AG04449 (cell line): ENCODE measurements around the gene MAB21L3.

ENCODE experiments used
- CTCF ChIA-PET: fragments of 350-600 bp; formaldehyde crosslinking; extraction: SDS; loops from one replicate; lab custom pipeline; 2021; ENCODE audit warnings: antibody characterized with exemption; lab: Yijun Ruan, JAX
- POLR2A ChIA-PET: fragments of 400-600, 350-600 bp; formaldehyde crosslinking; extraction: SDS; loops from one replicate; lab custom pipeline; 2020; ENCODE audit warnings: antibody characterized with exemption, inconsistent platforms; lab: Yijun Ruan, JAX
- DNase-seq: peaks from one replicate; pipeline ENCODE4 v3.0.0-alpha.2; 2010; ENCODE audit warnings: low read depth, low spot score
- H3K4me3 ChIP-seq: 2 replicates; pipeline ENCODE4 v1.5.1; 2011; ENCODE audit warnings: low read depth, mild to moderate bottlenecking, control low read depth, low read length
- CTCF ChIP-seq: IDR thresholded peaks from one replicate; pipeline ENCODE4 v1.5.1; 2011; ENCODE audit warnings: mild to moderate bottlenecking, moderate library complexity, low read length, control low read depth, inconsistent platforms; ENCODE audit not compliant: insufficient read depth; ENCODE audit errors: missing control alignments

Gene MAB21L3

GRCh38 chr1:116092752-116093489, 18.3 kb upstream of the MAB21L3 start:
- no peak for TF ChIP-seq CTCF
- POLR2A ChIA-PET: no interaction called here
- CTCF ChIA-PET: no interaction called here
- no peak overlapping the region for H3K4me3 ChIP-seq
- no peak for DNase-seq

GRCh38 chr1:116095027-116095426, 16.2 kb upstream of the MAB21L3 start:
- ChIA-PET POLR2A (no interaction called here), CTCF (no interaction called here)
- H3K4me3 ChIP-seq: no peak overlapping the region
- no peak for DNase-seq
- TF ChIP-seq CTCF: no peak

GRCh38 chr1:116096013-116096618, 15.1 kb upstream of the MAB21L3 start:
- TF ChIP-seq CTCF: no peak
- no peak overlapping the region for H3K4me3 ChIP-seq
- CTCF ChIA-PET: interaction anchor here (1.2 to 1.4 kb wide), 2 partner anchors 56 to 403 kb away, joined by 3 read pairs; no protein-coding TSS in a partner anchor
- DNase-seq: no peak
- POLR2A ChIA-PET: no interaction called here

- ChIA-PET CTCF (interaction anchor here (1.4 kb wide), 1 partner anchor 55 kb away, joined by 3 read pairs; no protein-coding TSS in a partner anchor), POLR2A (no interaction called here)
- DNase-seq: no peak
- no peak for TF ChIP-seq CTCF
- no peak overlapping the region for H3K4me3 ChIP-seq
Observed at GRCh38 chr1:116097626-116098025, 13.6 kb upstream of the MAB21L3 start.

- ChIA-PET CTCF (no interaction called here), POLR2A (no interaction called here)
- no peak for DNase-seq
- no peak overlapping the region for H3K4me3 ChIP-seq
- no peak for TF ChIP-seq CTCF
Observed at GRCh38 chr1:116099379-116099778, 11.8 kb upstream of the MAB21L3 start.

- no peak for TF ChIP-seq CTCF
- CTCF ChIA-PET: no interaction called here
- DNase-seq: no peak
Observed at GRCh38 chr1:116099919-116100318, 11.3 kb upstream of the MAB21L3 start.

More at GRCh38 chr1:116099919-116100318, 11.3 kb upstream of the MAB21L3 start:
- no peak overlapping the region for H3K4me3 ChIP-seq
- POLR2A ChIA-PET: no interaction called here
